Measurements from ENCODE around the gene PHLDB2.
A peak's percentile ranks its signal among the peaks of the same experiment; 100 is the strongest.

Gene PHLDB2

GRCh38 chr3:112012205-112012992, 153.3 kb downstream of the PHLDB2 start:
- DNase-seq (ENCODE audit: extremely low read depth in 1 of 2, low read depth in 1 of 2), result no peak

GRCh38 chr3:112013058-112013783, 154.2 kb downstream of the PHLDB2 start:
- DNase-seq (ENCODE audit: extremely low read depth in 1 of 2, low read depth in 1 of 2), result peak in 1 of 2 donors; percentile 10

DNA sequence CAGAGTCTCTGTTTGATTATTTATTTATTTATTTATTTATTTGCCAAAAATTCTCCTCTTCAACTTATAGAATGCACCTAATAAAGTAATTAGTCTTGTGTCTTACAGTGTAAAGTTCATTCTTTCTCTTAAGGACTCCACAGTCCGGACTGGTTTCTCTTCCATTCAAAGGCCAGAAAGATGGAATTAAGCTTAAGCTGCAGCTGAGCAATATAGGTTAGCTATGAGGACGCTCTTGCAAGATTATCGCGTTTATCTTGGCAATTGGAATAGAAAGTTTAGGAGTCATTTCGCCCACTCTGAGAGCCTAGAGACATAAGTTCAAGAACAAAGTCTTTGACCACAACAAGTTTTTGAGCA, 154.7 kb downstream of the PHLDB2 start:
- no peak for DNase-seq (ENCODE audit: extremely low read depth in 1 of 2, low read depth in 1 of 2)

GRCh38 chr3:112017091-112017490, 158.0 kb downstream of the PHLDB2 start:
- no peak for DNase-seq (ENCODE audit: extremely low read depth in 1 of 2, low read depth in 1 of 2)

DNA sequence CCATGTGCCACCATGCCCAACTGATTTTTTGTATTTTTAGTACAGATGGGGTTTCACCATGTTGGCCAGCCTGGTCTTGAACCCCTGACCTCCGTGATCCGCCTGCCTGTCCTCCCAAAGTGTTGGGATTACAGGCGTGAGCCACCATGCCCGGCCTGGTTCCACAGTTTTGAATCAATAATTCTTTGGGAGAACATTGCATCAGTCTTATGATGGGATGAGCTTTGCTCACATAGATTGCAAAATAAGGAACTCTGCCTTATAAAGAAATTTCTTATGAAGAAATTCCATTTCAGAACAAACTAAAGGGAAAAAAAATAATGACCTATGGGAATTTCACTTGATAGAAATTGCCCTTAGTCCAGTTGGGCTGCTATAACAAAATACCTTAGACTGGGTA, 159.6 kb downstream of the PHLDB2 start:
- DNase-seq (ENCODE audit: extremely low read depth in 1 of 2, low read depth in 1 of 2), result no peak

- no peak for DNase-seq (ENCODE audit: extremely low read depth in 1 of 2, low read depth in 1 of 2)
These were observed 160.7 kb downstream of the PHLDB2 start for GRCh38 chr3:112019716-112020115.

DNA sequence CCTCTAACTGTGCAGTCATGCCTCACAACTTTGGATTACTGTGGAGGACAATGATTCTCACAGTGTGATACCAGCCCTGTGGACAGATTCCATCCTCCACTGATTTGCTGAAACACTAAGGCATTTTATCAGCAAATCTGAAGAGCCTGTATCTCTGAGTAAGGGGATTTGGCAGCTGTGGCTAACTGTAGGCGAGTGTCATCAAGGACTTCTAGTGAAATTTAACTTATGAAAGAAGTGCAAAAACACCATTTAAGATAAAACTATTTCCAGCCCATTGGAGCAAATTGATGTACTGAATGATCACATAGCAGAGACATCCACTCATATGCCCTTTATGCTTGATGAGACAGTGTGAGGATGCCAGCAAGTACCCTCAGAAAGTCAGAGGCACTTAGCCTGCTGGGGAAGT, 161.6 kb downstream of the PHLDB2 start:
- DNase-seq (ENCODE audit: extremely low read depth in 1 of 2, low read depth in 1 of 2), result no peak
